ENCODE data around the gene CGGBP1. TPM values are rescaled to one million over a fixed set of nuclear protein-coding genes. Genes with fewer than 3 reads are reported as not detected.

The CGGBP1 gene
- total RNA-seq, 1 donor from 2014 or later = 180 TPM

DNA sequence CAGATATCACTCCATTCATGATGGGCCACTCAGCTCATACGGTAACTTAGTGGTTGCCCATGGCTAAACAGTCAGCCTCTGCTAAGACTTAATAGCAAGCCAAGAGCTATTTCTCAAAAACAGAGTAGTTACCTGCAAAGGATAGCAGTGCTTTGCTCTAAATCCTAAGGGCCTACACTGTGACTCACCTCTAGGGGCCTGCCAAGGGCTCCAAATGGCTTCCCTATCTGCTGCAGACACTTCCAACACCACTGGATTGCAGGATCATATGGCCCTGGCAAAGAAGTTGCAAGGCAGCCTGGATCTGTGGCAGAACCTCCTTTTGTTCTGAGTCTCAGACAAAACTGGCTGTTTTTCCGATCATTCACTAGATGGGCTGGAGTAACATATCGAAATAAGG is 17.8 kb downstream of the CGGBP1 start:
- Histone ChIP-seq H4K20me1 (ENCODE audit: low read depth) (no peaks in the 10 kb centered on the region), H3K27ac (no peak overlapping the region), H3K9ac (no peak overlapping the region), H3K4me2 (no peak overlapping the region), H3K79me2 (ENCODE audit: low read depth) (no peaks in the 10 kb centered on the region), H3K9me3 (ENCODE audit: low read depth) (no peaks in the 10 kb centered on the region), H3F3A (ENCODE audit: low read depth) (no peaks in the 10 kb centered on the region), H3K4me3 (no peak overlapping the region), H3K27me3 (no peaks in the 10 kb centered on the region), H3K36me3 (no peaks in the 10 kb centered on the region), H3K4me1 (peaks cover 3% of the 10 kb centered on the region), H2AFZ (replicated peaks) (no peak overlapping the region)
- peaks cover 2% of the 10 kb centered on the region for H3K27me3 Mint-ChIP-seq (ENCODE audit: insufficient read depth, low read depth)
- no peak overlapping the region for H3K4me3 Mint-ChIP-seq
- no peak for DNase-seq (ENCODE audit: low spot score)
- no peaks in the 10 kb centered on the region for H3K9me3 Mint-ChIP-seq
- TF ChIP-seq, protein P1, sequence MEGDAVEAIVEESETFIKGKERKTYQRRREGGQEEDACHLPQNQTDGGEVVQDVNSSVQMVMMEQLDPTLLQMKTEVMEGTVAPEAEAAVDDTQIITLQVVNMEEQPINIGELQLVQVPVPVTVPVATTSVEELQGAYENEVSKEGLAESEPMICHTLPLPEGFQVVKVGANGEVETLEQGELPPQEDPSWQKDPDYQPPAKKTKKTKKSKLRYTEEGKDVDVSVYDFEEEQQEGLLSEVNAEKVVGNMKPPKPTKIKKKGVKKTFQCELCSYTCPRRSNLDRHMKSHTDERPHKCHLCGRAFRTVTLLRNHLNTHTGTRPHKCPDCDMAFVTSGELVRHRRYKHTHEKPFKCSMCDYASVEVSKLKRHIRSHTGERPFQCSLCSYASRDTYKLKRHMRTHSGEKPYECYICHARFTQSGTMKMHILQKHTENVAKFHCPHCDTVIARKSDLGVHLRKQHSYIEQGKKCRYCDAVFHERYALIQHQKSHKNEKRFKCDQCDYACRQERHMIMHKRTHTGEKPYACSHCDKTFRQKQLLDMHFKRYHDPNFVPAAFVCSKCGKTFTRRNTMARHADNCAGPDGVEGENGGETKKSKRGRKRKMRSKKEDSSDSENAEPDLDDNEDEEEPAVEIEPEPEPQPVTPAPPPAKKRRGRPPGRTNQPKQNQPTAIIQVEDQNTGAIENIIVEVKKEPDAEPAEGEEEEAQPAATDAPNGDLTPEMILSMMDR (IDR thresholded peaks at IDR 0.05) = no peak
- no peak for TF ChIP-seq EZH2phosphoT487 (IDR thresholded peaks at IDR 0.05)
- TF ChIP-seq EZH2 (IDR thresholded peaks at IDR 0.05) = no peak
- no peaks in the 10 kb centered on the region for H3K36me3 Mint-ChIP-seq
- H3K4me1 Mint-ChIP-seq = no peaks in the 10 kb centered on the region
- H3K27ac Mint-ChIP-seq = no peak overlapping the region

DNA sequence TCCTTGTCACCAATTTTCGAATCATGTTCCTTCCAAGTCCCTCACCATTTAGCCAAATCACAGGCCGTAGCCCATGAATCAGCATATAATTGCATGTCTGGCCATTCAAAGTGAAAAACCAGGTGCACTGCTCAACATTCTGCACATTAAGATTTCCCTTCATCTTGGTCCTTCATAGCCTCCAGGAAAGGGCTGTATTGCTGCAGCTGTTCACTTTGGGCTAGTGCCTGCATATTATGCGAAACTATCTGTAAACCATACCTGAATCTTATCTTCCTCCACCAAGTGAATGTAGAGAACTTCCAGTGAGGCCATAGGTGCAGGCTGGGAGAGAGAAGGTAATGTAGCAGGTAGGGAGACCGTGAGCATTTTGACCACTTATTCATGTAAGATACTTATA is 18.3 kb downstream of the CGGBP1 start:
- H3K4me3 ChIP-seq = no peak overlapping the region
- H3K9ac ChIP-seq = no peak overlapping the region
- no peak overlapping the region for H3K4me3 Mint-ChIP-seq
- no peaks in the 10 kb centered on the region for H3K36me3 ChIP-seq
- peaks cover 3% of the 10 kb centered on the region for H3K4me1 ChIP-seq
- H3K9me3 ChIP-seq (ENCODE audit: low read depth) = no peaks in the 10 kb centered on the region
- no peaks in the 10 kb centered on the region for H3K27me3 ChIP-seq
- DNase-seq (ENCODE audit: low spot score) = no peak
- no peaks in the 10 kb centered on the region for H3F3A ChIP-seq (ENCODE audit: low read depth)
- H3K27me3 Mint-ChIP-seq (ENCODE audit: insufficient read depth, low read depth) = peaks cover 2% of the 10 kb centered on the region
- TF ChIP-seq EZH2 (IDR thresholded peaks at IDR 0.05) (no peak), EZH2phosphoT487 (IDR thresholded peaks at IDR 0.05) (no peak)
- TF ChIP-seq, protein P1 (IDR thresholded peaks at IDR 0.05) = no peak
- no peaks in the 10 kb centered on the region for H3K9me3 Mint-ChIP-seq
- H4K20me1 ChIP-seq (ENCODE audit: low read depth) = no peaks in the 10 kb centered on the region
- H2AFZ ChIP-seq (replicated peaks) = no peak overlapping the region
- H3K36me3 Mint-ChIP-seq = no peaks in the 10 kb centered on the region
- no peak overlapping the region for H3K4me2 ChIP-seq
- H3K27ac Mint-ChIP-seq = no peak overlapping the region
- H3K27ac ChIP-seq = no peak overlapping the region
- no peaks in the 10 kb centered on the region for H3K4me1 Mint-ChIP-seq
- H3K79me2 ChIP-seq (ENCODE audit: low read depth) = no peaks in the 10 kb centered on the region

DNA sequence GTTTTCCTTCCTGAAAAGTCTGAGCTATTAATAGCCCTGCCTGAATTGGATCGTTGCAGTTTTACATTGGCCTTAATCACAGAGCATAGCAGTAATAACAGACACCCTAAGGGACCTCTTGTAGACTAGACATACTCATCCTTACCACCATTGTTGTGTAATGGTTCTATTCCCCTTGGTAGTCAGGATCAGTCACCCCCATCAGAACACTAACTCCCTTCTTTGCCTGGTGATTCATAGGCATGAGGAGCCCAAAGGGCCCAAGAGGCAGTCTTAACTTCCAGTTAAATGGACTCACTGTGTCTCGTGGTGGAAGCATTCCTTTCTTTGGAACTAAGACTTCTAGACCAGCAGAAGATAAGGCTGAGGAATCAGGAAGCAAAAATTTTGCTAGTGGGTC is 20.2 kb downstream of the CGGBP1 start:
- Histone ChIP-seq H3K4me3 (no peak overlapping the region), H2AFZ (replicated peaks) (no peak overlapping the region)

More for the DNA sequence above, 20.2 kb downstream of the CGGBP1 start:
- Mint-ChIP-seq H3K27ac (no peak overlapping the region), H3K9me3 (no peaks in the 10 kb centered on the region), H3K27me3 (ENCODE audit: insufficient read depth, low read depth) (peaks cover 2% of the 10 kb centered on the region), H3K36me3 (no peaks in the 10 kb centered on the region), H3K4me3 (no peak overlapping the region), H3K4me1 (no peaks in the 10 kb centered on the region)
- Histone ChIP-seq H3K4me1 (peaks cover 3% of the 10 kb centered on the region), H3K9ac (no peak overlapping the region), H3F3A (ENCODE audit: low read depth) (no peaks in the 10 kb centered on the region), H3K79me2 (ENCODE audit: low read depth) (no peaks in the 10 kb centered on the region), H3K9me3 (ENCODE audit: low read depth) (no peaks in the 10 kb centered on the region), H4K20me1 (ENCODE audit: low read depth) (no peaks in the 10 kb centered on the region), H3K27ac (no peak overlapping the region), H3K36me3 (no peaks in the 10 kb centered on the region), H3K27me3 (no peaks in the 10 kb centered on the region), H3K4me2 (no peak overlapping the region)
- DNase-seq (ENCODE audit: low spot score) = no peak
- no peak for TF ChIP-seq EZH2 (IDR thresholded peaks at IDR 0.05)
- TF ChIP-seq, protein P1 (IDR thresholded peaks at IDR 0.05) = no peak
- TF ChIP-seq EZH2phosphoT487 (IDR thresholded peaks at IDR 0.05) = no peak

Data from neural progenitor cell (in vitro differentiated cells).